ENCODE data around the gene RBBP6.
"Not testable (repeated sequence)": the region's sequence is repeated elsewhere in the genome, so short reads cannot be mapped to it uniquely, and the experiment has no call there.

Gene RBBP6

GRCh38 chr16:24571096-24571495 is 31.7 kb downstream of the RBBP6 start:
- no peak for DNase-seq

GRCh38 chr16:24572069-24572468 is 32.7 kb downstream of the RBBP6 start:
- DNase-seq: no peak

- no peak for DNase-seq
These were observed 33.8 kb downstream of the RBBP6 start for GRCh38 chr16:24573141-24573540.

GRCh38 chr16:24574515-24575485 is 35.4 kb downstream of the RBBP6 start:
- not testable (repeated sequence) for DNase-seq

- DNase-seq: not testable (repeated sequence)
These were observed 36.4 kb downstream of the RBBP6 start for GRCh38 chr16:24575791-24576190.

GRCh38 chr16:24577167-24577566 is 37.8 kb downstream of the RBBP6 start:
- DNase-seq: no peak

- DNase-seq: no peak
These were observed 41.3 kb downstream of the RBBP6 start for GRCh38 chr16:24580665-24581064.

- no peak for DNase-seq
These were observed 44.1 kb downstream of the RBBP6 start for GRCh38 chr16:24583494-24583893.

GRCh38 chr16:24589997-24590396 is 50.6 kb downstream of the RBBP6 start:
- DNase-seq: no peak

- DNase-seq: no peak
These were observed 59.5 kb downstream of the RBBP6 start for GRCh38 chr16:24598777-24599437.

- DNase-seq: no peak
These were observed 70.0 kb downstream of the RBBP6 start for GRCh38 chr16:24609417-24609739.

GRCh38 chr16:24609740-24610415 is 70.5 kb downstream of the RBBP6 start:
- DNase-seq: peak; percentile 36

- DNase-seq: no peak
These were observed 71.0 kb downstream of the RBBP6 start for GRCh38 chr16:24610416-24610755.

GRCh38 chr16:24611310-24611709 is 71.9 kb downstream of the RBBP6 start:
- no peak for DNase-seq

- no peak for DNase-seq
These were observed 73.3 kb downstream of the RBBP6 start for GRCh38 chr16:24612656-24613055.

- not testable (repeated sequence) for DNase-seq
These were observed 73.9 kb downstream of the RBBP6 start for GRCh38 chr16:24613267-24613666.

- DNase-seq: no peak
These were observed 78.1 kb downstream of the RBBP6 start for GRCh38 chr16:24617502-24617901.
